NCI-H1105 treated with DMSO at 0.1 percent for 48 hours (cell line): ENCODE measurements around the gene KLF11.

Source experiments
- DNase-seq: peaks from one replicate; lab custom pipeline; 2025; lab: John Stamatoyannopoulos, UW

Gene KLF11

DNA sequence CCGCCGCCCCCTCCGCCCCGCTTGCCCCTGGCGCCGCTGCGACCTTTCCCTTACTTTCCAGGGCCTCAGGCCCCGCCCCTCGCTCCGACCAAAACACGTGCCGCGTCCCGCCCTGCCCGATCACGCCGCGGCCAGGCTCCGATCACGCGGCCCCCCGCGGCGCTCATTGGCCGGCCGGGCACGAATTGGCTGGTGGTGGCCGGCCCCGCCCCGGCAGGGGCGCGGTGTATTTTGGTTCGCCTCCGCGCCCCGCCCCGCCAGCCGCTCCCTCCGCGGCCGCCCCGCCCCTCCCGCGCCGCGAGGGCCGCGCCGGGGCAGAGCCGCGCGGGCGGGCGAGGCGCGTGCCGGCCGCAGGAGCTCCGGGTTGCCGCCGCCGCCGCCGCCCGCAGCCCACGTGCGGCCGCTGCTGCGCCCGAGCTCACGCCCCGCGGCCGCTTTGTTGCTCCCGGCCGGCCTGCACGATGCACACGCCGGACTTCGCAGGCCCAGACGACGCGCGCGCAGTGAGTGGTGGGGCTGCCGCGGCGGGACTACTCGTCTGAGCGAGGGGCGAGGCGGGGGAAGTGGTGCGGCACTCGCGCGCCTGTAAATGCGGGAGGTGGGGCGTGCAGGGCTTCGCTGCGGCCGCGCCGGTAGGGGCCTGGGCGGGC, at the start of gene KLF11:
Gene KLF11 (plus strand): TSS at position 295 of the 650 bp plus-strand sequence. CDS start 167 bp downstream, at position 462.
- peak; percentile 14 for DNase-seq

DNA sequence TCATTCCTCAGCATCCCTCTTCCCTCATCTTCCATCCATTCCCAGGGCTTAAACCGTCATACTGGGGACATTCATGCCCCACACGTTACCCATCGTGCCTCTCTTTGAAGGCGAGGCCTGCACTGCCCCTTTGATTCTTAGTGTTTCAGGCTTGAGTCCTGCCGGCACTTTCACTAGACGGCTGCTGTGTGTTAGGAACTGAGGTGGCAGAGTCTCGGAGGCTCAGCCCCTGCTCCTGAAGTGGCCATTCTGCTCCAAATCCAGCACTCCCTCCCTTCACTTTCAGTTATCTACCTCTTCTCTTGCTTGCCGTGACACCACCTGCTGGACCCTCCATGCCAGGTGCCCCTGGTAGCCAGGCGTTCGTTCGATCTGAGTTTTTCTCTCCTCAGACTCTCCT, 48.9 kb upstream of the KLF11 start:
- DNase-seq = no peak

DNA sequence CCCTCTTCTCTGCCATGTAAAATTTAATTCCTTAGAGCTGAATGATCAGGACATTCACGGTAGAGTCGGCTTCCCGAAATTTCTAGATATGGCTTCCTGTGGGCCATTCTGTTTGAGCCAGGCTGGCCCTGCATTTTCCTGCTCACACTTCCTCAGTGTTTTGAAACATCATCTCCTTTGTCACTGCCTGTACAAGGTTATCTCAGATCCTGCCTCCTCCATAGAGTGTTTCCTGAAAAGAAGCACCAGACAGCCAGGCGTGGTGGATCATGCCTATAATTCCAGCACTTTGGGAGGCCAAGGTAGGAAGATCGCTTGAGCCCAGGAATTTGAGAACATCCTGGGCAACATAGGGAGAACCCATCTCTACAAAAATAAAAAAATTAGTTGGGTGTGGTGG, 48.3 kb upstream of the KLF11 start:
- no peak for DNase-seq

DNA sequence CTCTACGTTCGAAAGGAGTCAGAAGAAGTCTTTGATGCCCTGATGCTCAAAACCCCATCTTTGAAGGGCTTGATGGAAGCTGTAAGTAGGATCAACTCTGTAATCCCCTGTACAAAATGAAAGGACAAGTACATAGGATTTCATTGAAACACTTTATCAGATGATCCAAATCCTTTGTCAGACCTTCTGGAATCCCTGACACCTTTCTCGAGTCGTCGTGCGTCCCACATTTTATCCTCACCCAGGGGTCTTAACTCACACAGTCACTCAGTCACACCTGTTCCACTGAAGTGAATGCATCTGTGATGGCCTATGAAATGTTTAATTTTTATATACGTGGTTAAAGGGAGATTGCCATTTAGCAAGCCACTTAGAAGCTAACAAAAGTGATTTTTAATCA, 47.0 kb upstream of the KLF11 start:
- no peak for DNase-seq

DNA sequence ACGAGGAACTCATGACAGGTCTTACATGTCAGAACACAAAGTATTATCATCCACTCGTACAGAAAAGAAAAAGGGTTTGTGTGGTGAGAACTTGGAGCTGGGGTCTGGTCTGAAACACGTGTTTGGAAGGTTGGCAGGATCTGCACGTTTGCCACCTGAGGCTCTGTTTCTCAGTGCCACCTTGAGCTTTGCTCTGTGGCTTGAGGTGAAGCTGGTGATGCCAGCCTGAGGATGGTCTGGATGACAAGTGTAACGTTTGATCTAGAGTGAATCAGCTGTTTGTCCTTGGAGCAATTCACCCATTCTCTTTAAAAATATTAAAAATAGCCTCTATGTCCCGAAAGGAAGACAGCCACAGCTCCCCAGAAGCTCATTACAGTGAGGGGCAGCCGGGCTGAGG, 45.4 kb upstream of the KLF11 start:
- no peak for DNase-seq

DNA sequence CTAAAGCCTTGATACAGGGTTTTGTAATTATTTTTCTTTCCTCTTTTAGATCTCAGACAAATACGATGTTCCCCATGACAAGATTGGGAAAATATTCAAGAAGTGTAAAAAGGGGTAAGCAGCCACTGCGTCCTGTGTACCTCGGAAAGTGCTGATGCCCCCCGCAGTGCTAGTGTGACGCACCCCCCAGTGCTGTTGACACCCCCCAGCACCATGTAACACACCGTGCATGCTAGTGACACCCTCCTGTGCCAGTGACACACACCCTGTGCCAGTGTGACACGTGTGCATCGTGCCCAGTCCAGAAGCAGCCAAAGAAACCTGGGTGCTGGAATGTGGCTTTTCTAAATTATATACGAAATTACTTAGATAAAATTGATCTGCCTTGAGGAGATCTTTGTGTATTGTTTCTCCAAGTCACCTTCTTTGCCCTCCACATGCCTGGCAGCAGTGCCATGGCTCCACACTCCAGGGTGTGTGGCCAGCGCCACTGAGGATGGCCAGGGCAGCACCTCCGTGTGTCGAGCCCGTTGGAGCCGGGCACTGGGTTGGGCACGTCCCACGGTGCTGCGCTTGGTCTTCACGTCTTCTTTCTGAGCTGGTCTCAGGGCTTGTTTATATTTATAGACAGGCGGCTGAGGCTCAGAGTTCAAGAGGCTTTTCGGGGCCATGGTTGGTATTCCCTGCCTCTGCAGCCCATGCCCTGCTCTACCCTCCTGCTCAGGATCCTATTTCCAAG, 44.3 kb upstream of the KLF11 start:
- DNase-seq = no peak

DNA sequence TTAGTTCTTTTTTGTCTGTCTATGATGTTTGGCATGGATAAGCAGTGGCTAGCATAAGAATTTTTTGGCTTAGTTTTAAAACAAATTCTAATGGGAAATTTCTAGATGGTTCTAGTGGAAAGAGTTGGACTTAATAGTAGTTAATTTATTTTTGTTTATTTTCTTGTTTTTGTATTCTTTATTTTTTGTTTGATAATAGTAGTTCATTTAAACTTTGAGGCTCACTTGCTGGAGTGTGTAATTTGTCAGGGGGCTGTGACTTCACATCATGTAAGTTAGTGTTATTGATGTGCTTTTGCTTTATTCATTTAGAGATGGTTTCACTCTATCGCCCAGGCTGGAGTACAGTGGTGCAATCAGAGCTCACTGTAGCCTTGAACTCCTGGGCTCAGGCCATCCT, 43.7 kb upstream of the KLF11 start:
- DNase-seq = no peak

DNA sequence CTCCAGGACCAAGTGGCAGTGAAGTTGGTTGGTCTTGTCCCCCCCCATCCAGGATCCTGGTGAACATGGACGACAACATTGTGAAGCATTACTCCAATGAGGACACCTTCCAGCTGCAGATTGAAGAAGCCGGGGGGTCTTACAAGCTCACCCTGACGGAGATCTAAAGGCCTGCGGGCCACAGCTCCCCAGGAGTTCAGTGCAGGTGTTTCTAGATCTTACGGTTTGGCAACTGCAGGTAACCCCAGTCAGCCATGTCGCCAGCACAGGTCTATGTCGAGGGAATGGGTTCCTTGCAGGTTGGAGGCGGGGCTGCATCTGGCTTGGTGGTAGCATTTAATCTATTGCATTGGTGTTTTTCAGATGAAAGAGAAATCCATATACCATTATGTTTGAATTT, 42.8 kb upstream of the KLF11 start:
- no peak for DNase-seq

DNA sequence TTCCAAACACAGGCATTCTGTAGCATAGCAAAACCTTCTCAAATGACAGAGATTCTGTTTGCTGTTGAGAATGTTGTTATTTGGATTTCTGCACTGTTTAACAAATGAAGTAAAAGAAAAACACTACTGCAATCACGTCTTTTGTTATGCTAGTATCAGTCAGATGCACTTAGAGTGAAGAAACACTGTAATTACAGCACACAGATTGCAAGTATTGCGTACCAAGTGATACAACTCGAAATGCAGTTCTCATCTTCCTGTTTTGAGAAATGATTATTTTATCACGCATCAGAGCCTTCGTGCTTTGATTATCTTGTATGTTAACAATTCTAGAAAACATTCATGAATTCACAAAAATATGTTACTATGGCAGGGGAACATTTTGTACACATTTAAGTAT, 41.8 kb upstream of the KLF11 start:
- DNase-seq = no peak

DNA sequence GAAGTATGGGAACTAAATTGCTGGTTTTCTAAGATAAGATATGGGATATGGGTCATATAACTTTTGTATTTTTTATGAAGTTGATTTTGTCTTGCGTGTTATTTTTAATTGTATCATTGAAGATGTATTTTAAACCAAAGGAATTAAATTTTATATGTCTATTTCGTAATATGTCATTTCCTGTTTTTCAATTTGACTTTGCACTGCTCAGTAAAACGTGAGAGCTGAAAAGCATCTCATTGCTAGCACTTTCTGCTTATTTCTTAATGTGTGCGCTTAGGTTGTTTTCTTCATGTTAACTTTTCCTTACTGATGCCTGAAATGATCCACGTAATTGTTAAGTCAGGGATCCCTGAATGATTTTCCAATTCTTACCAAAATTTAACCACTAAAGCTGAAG, 41.2 kb upstream of the KLF11 start:
- no peak for DNase-seq

DNA sequence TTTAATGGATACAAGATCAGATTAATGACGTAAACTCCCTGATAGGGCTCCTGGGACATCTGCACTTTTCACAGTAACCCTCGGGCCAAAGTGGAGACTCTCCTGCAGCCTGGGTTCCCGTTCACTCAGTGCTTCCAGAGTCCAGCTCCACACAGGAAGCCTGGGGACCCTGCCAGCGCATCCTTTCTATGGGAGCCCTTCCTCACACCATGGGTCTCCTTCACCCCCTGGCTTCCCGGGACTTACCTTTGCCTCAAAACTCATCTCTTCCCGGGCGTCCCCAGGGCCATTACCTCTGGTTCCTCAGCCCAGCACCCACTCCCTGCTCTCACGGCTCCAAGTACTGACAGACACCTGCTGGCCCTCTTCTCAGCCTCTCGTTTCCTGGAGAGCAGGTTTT, 40.7 kb upstream of the KLF11 start:
- no peak for DNase-seq

DNA sequence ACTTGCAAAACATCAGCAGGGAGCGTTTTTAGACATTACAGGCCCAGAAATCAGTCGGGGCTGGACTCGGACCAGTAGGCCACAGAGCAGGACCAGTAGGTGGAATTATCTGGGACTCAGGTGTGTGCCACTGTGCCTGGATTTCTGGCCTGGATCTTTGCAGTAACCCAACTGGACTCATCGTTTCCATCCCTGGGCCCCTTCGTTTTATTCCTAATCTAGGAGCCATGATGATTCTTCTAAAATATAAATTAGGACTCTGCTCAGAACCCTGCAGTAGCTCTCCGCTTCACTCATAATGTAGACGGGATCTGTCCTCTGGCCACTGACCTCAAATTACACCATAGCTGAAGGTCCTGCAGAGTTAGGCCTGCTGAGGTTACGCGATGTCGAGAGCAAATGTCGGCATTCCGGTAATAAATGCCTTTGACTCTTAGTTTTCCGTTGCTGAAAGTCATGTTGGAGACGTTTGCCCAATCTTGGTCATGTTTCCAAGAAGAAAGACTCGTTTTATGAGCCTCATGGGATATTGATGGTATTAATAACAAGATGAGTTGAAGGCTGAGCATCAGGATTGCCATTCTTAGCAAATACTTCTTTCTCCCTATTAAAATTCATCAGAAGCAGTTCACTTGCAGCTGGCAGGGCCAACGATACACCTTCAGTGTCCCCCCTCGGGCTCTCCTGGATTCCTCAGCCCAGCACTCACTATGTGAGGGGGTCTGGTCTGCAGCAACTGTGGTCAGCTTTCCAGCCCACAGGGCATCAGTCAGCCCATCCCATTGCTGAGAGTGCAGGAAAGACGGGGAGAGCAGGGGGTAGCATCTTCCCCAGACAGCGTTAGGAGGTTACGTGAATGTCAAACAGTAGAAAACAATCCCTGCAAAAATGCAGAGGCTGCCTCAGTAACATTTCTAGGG, 39.9 kb upstream of the KLF11 start:
- no peak for DNase-seq

DNA sequence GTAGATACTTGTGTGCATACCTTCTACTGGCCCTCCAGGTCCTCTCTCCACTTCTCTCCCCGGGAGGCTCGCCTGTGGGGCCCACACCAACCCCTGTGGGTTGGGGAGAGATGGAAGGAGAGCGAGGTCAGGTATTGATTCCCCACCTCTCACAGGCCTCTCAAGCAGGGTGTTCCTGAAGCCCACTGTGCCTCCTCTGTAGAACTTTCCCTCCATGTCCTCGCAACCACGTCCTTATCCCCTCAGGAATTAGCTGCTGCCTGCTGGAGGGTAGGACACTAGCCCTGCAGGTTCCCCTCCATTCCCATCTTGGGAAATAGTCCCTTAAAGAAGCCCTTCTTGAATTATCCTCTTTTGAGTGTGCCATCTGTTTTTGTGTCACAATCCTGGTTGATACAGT, 38.9 kb upstream of the KLF11 start:
- no peak for DNase-seq

DNA sequence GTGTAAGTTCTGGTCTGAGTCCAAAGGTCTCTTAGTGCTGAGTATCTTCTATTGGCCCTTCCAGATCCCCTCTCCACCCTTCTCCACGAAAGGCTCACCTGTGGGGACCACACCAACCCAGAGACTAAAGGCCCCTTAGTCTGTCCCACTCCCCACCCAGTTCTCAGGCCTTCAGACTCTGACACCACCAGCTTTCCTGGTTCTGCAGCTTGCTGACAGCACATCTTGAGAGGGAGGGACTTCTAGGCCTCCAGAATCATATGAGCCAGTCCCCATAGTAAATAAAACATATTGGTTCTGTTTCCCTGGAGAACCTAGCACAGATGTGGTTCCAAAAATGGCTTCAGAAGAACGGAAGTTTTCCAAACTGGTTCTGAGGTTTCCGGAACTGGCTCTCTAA, 38.5 kb upstream of the KLF11 start:
- DNase-seq = no peak

DNA sequence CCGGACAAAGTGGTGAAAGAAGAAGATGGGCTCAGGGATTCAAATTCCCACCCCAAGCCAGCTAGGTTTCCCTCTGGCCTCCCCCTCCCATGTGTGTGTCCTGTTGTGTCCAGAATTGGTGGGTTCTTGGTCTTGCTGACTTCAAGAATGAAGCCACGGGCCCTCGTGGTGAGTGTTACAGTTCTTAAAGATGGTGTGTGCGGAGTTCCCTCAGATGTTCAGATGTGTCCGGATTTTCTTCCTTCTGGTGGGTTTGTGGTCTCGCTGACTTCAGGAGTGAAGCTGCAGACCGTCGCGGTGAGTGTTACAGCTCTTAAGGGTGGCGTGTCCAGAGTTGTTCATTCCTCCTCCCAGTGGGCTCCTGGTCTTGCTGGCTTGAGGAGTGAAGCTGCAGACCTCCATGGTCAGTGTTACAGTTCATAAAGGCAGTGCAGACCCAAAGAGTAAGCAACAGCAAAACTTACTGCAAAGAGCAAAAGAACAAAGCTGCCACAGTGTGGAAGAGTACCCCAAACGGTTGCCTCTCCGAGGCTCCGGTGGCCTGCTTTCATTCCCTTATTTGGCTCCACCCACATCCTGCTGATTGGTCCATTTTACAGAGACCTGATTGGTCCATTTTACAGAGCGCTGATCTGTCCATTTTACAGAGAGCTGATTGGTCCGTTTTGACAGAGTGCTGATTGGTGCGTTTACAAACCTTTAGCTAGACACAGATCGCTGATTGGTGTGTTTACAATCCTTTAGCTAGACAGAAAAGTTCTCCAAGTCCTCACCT, 37.7 kb upstream of the KLF11 start:
- DNase-seq = no peak

DNA sequence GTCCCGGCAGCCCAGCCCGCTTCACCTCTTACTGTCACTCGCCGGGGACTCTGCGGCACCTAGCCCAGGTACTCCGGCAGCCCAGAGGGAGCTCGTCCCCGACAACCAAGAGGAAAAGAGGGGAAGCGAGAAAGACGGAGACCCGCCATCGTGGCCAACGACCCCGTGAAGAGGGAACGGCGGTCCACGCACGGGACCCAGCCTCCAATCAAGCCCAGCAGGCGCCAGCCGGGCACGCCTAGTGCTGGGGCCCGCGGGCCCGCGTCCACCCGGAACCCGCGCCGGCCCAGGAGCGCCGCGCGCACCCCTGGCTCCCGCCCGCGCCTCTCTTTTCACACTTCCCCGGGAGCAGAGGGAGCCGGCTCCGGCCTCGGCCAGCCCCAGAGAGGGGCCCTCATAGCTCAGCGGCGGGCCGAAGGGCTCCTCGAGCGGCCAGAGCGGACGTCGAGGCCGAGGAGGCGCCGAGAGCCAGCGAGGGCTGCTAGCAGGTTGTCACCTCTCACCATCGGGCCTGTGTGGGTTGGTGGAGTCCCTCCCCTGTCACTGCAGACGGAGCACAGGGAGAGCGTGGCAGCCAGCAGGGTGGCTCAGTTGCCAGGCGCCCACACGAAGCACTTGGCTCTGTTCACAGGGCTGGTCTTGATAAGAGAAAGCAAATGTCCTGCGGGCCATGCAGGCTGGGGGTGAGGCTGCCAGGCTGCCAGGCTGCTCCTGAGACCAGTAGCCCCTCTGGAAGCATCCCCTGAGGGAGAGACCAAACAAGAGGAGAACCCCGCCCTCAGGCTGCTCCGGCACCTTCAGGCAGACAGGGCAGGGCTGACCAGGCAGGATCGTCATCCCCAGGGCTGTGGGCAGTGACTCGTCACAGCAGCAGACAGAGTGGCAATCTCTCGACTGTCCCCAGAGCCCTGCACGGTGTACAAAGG, 36.9 kb upstream of the KLF11 start:
- peak; percentile 4 for DNase-seq

DNA sequence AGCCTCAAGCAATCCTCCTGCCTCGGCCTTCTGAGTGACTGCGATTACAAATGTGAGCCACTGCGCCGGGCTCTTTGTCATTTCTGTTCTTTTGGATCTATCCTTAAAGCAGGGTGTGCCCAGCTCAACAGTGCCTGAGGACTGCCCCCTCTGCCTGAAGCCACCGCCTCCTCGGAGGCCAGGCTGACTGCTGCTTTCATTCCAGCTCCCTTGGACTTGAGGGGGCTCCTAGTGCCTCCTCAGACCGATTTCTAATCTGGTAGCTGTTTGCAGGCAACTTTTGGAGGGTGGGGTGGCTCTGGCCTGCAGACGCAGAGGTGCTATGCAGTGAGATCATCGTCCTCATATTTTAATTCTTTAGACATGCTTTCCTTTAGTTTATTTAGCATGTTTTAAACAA, 35.9 kb upstream of the KLF11 start:
- DNase-seq = no peak

DNA sequence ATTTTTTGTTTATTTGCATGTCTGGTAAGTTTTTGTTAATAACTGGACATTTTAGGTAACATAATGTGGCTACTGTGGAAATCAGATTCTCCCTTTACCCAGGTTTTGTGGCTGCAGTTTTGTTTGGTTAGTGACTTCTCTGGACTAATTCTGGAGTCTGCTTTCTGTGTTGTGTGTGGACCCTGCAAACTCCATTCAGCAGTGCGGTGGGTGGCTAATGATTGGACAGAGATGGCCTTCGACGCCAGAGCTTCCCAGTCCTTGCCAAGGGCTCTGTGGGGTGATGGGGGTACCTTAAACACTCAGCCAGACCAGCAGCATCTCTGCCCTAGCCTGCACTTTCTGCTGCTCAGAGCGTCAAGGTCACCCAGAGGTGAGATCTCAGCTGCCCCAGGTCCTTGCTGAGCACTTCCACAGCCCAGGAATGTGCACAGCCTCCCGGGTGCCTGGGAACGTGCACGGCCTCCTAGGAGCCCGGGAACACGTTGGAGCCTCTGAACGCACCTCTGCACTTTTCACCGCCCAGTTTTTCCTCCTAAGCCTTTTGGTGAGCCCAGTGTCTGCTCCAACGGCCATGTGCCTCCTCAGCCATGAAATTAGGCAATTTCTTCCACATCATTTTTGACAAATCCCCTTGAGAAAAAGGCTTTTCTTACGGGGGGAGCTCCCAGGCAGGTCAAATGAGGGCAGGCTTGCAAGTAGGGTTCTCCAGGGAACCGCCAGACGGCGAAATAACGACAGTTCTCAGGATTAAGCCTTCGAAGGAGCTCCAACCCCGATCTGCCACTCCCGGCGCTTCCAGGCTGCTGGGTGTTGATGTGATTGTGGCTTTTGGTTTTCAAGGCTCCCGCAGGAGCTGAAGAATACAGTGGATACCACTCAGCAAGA, 35.2 kb upstream of the KLF11 start:
- DNase-seq = no peak

DNA sequence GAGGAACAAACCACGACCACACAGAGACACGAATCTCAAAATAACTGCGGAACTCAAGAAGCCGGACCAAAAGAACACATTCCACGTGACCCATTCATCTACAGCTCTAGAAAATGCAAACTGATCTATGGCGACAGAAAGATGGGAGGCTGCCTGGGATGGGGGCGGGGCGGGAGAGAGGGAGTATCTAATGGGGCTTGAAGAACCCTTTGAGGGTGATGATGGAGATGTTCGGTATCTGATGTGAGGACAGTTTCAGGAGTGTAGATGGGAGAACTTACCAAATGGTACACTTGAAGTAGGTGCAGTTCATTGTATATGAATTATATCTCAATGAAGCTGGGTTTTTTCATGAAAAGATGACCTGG, 34.6 kb upstream of the KLF11 start:
- DNase-seq = no peak

DNA sequence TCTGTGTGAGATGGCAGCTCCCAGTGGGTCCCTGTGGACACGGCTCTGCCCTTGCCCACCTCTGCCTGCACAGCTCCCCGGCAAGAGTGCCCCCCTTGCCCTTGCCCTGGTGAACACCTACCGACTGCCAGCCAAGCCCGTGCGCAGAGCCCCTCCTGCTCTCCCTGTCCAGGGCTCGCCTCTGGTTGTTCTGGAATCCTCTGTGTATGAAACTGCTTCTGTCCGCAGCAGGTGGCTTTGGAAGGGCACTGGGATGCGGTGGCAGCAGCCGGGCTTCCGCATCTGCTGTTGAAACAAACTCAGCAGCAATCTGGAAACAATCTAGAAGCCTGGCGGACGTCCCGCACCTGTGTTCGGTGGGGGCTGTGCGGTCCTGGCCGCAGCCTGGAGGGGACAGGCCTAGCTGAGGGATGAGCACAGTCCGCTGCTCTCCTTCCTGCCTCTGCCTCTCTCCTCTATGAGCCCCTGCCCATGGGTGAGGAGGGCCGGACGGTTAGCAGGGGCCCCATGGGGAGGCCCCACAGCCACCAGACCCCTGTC, 34.0 kb upstream of the KLF11 start:
- DNase-seq = no peak
